Neural cell (in vitro differentiated cells): Measurements from ENCODE around the gene CCNI2. TPM values are rescaled to one million over a fixed set of nuclear protein-coding genes. Genes with fewer than 3 reads are reported as not detected.

ENCODE experiments used
- H2AFZ ChIP-seq: fragments of 200-600, 300-800 bp; sonication (generic), shearing (Covaris generic); 2 replicates; pipeline ENCODE4 v1.6.0; 2014; ENCODE audit warnings: low read depth, mild to moderate bottlenecking, antibody characterized with exemption, low read length, moderate library complexity
- H3F3A ChIP-seq: fragments of 200-600 bp; shearing (Covaris generic); 2 replicates; pipeline ENCODE4 v1.6.1; 2016; ENCODE audit warnings: mild to moderate bottlenecking, moderate library complexity, mixed read lengths, antibody characterized with exemption, low read length; ENCODE audit not compliant: insufficient read depth, poor library complexity, severe bottlenecking
- H3K27ac ChIP-seq: fragments of 200-600, 300-800 bp; sonication (generic), shearing (Covaris generic); 2 replicates; pipeline ENCODE4 v1.5.1; 2014; ENCODE audit warnings: mild to moderate bottlenecking, low read length, moderate library complexity
- H3K27me3 ChIP-seq: fragments of 300-800, 200-600 bp; sonication (generic), shearing (Covaris generic); 2 replicates; pipeline ENCODE4 v1.6.0; 2014; ENCODE audit warnings: mild to moderate bottlenecking, low read depth, low read length, moderate library complexity; ENCODE audit not compliant: insufficient read depth
- H3K36me3 ChIP-seq: fragments of 300-800, 200-600 bp; sonication (generic), shearing (Covaris generic); 2 replicates; pipeline ENCODE4 v1.5.1; 2014; ENCODE audit warnings: mild to moderate bottlenecking, antibody characterized with exemption, low read length, moderate library complexity; ENCODE audit not compliant: insufficient read depth
- H3K4me2 ChIP-seq: fragments of 300-800, 200-600 bp; sonication (generic), shearing (Covaris generic); 2 replicates; pipeline ENCODE4 v1.6.0; 2014; ENCODE audit warnings: mild to moderate bottlenecking, low read length
- H3K4me3 ChIP-seq: fragments of 300-800, 200-600 bp; sonication (generic), shearing (Covaris generic); 2 replicates; pipeline ENCODE4 v1.5.1; 2014; ENCODE audit warnings: mild to moderate bottlenecking, low read length, moderate library complexity
- H3K79me2 ChIP-seq: fragments of 200-600 bp; shearing (Covaris generic); replicated peaks from 2 replicates; pipeline ENCODE4 v1.6.0; 2014; ENCODE audit warnings: mild to moderate bottlenecking, low read length, moderate library complexity; ENCODE audit not compliant: insufficient read depth
- H3K9ac ChIP-seq: fragments of 300-800, 200-600 bp; sonication (generic), shearing (Covaris generic); 2 replicates; pipeline ENCODE4 v1.6.1; 2016; ENCODE audit warnings: mild to moderate bottlenecking, low read length, mixed read lengths
- H3K9me2 ChIP-seq: fragments of 200-600 bp; shearing (Covaris generic); 2 replicates; pipeline ENCODE4 v1.6.1; 2016; ENCODE audit warnings: mild to moderate bottlenecking, low read length, mixed read lengths; ENCODE audit not compliant: insufficient read depth
- H3K9me3 ChIP-seq: fragments of 200-600, 300-800 bp; sonication (generic), shearing (Covaris generic); 2 replicates; pipeline ENCODE4 v1.6.1; 2016; ENCODE audit warnings: mild to moderate bottlenecking, mixed run types, low read length, moderate library complexity, mixed read lengths
- H4K20me1 ChIP-seq: fragments of 200-600 bp; shearing (Covaris generic); 2 replicates; pipeline ENCODE4 v1.6.1; 2016; ENCODE audit warnings: mild to moderate bottlenecking, mixed run types; ENCODE audit not compliant: insufficient read depth
- CTCF ChIP-seq: fragments of 450-650 bp; IDR thresholded peaks from 2 replicates; pipeline ENCODE4 v1.5.1; 2014; ENCODE audit warnings: antibody characterized with exemption, mild to moderate bottlenecking, moderate library complexity; ENCODE audit not compliant: poor library complexity, severe bottlenecking
- EP300 ChIP-seq: fragments of 450-650 bp; conservative IDR thresholded peaks from 2 replicates; pipeline ENCODE4 v1.6.1; 2014; ENCODE audit warnings: antibody characterized with exemption, mild to moderate bottlenecking, moderate library complexity; ENCODE audit not compliant: poor library complexity, severe bottlenecking
- EZH2 ChIP-seq: fragments of 200-600, 300-800 bp; shearing (Covaris generic), sonication (generic); IDR thresholded peaks from 2 replicates; pipeline ENCODE4 v1.6.1; 2014; ENCODE audit warnings: antibody characterized with exemption, low read length, borderline replicate concordance, mild to moderate bottlenecking; ENCODE audit not compliant: insufficient read depth, poor library complexity, severe bottlenecking
- MXI1 ChIP-seq: fragments of 450-650 bp; conservative IDR thresholded peaks from 2 replicates; pipeline ENCODE4 v1.6.1; 2014; ENCODE audit warnings: antibody characterized with exemption, mild to moderate bottlenecking; ENCODE audit not compliant: poor library complexity, severe bottlenecking
- POLR2AphosphoS5 ChIP-seq: IDR thresholded peaks from 2 replicates; pipeline ENCODE4 v1.6.1; 2012
- RAD21 ChIP-seq: fragments of 450-650 bp; conservative IDR thresholded peaks from 2 replicates; pipeline ENCODE4 v1.6.1; 2014; ENCODE audit warnings: antibody characterized with exemption, mild to moderate bottlenecking, moderate library complexity
- REST ChIP-seq: IDR thresholded peaks from 2 replicates; pipeline ENCODE4 v1.6.1; 2012; ENCODE audit warnings: borderline replicate concordance
- SMC3 ChIP-seq: fragments of 450-650 bp; conservative IDR thresholded peaks from 2 replicates; pipeline ENCODE4 v1.6.1; 2014; ENCODE audit warnings: antibody characterized with exemption, mild to moderate bottlenecking, moderate library complexity; ENCODE audit not compliant: poor library complexity
- TAF1 ChIP-seq: IDR thresholded peaks from 2 replicates; pipeline ENCODE4 v1.6.1; 2012; ENCODE audit warnings: low read depth
- polyA plus RNA-seq: library from polyadenylated mRNA; depleted of rRNA; stranded (reverse); fragments of >200 nt; gene quantifications from 2 replicates; pipeline ENCODE4 v1.2.3, GENCODE V29; 2014

Gene CCNI2
- polyA plus RNA-seq, 1 donor from 2014 or later, result not detected

- Histone ChIP-seq H3K4me2 (no peak overlapping the region), H3K27ac (no peak overlapping the region), H3F3A (no peaks in the 10 kb centered on the region), H3K79me2 (no peaks in the 10 kb centered on the region), H2AFZ (no peak overlapping the region), H3K36me3 (no peaks in the 10 kb centered on the region), H3K27me3 (no peaks in the 10 kb centered on the region), H3K4me3 (no peak overlapping the region), H4K20me1 (no peaks in the 10 kb centered on the region), H3K9me3 (no peaks in the 10 kb centered on the region), H3K9ac (no peak overlapping the region), H3K9me2 (no peaks in the 10 kb centered on the region)
- TF ChIP-seq TAF1, result no peak
- no peak for TF ChIP-seq SMC3
- no peak for TF ChIP-seq CTCF
- TF ChIP-seq MXI1, result no peak
- no peak for TF ChIP-seq POLR2AphosphoS5
- no peak for TF ChIP-seq RAD21
- TF ChIP-seq REST, result no peak
- TF ChIP-seq EZH2, result no peak
- no peak for TF ChIP-seq EP300
Measured at GRCh38 chr5:132760049-132760420, 12.8 kb downstream of the CCNI2 start.

GRCh38 chr5:132760601-132761317 is 13.5 kb downstream of the CCNI2 start:
- Histone ChIP-seq H3K4me2 (no peak overlapping the region), H3K4me3 (no peak overlapping the region), H3K9me3 (no peaks in the 10 kb centered on the region), H3F3A (no peaks in the 10 kb centered on the region), H2AFZ (no peak overlapping the region), H3K36me3 (no peaks in the 10 kb centered on the region), H4K20me1 (no peaks in the 10 kb centered on the region), H3K9ac (no peak overlapping the region), H3K27ac (no peak overlapping the region), H3K9me2 (no peaks in the 10 kb centered on the region), H3K79me2 (no peaks in the 10 kb centered on the region), H3K27me3 (no peaks in the 10 kb centered on the region)
- TF ChIP-seq RAD21 (no peak), REST (no peak), TAF1 (no peak), SMC3 (no peak), POLR2AphosphoS5 (no peak), EP300 (no peak), CTCF (no peak), EZH2 (no peak), MXI1 (no peak)
